GM21528 (cell line): ENCODE results near the gene SSH3.
A peak's percentile ranks its signal among the peaks of the same experiment; 100 is the strongest.

ENCODE experiments used
- ATAC-seq: cut with Tn5 transposase; IDR thresholded peaks from one replicate; pipeline ENCODE4 v1.9.1; 2021; ENCODE audit warnings: mild to moderate bottlenecking, moderate library complexity; ENCODE audit not compliant: unreplicated experiment, low FRiP score

The SSH3 gene

DNA sequence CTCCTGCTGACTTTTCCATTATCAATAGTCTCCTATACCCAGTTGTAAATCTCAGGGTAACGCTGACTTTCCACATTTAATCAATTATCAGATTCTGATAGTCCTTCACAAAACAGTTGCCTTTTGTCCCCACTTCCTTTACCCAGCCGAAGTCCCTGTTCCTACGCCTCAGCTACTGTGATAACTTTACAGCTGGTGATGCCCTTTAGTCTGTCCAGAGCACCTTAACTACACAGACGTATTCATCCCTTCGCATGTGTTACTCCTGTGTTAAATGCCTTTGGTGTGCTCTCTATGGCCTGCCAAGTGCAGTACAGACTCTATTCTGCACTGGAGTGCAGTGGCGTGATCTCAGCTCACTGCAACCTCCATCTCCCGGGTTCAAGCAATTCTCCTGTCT, 20.2 kb downstream of the SSH3 start:
- no peak for ATAC-seq

- ATAC-seq, result no peak
Measured at GRCh38 chr11:67332081-67332691, 28.9 kb downstream of the SSH3 start.

GRCh38 chr11:67337257-67337656, 33.9 kb downstream of the SSH3 start:
- no peak for ATAC-seq

GRCh38 chr11:67344264-67344663, 40.9 kb downstream of the SSH3 start:
- no peak for ATAC-seq

GRCh38 chr11:67345247-67345919, 42.1 kb downstream of the SSH3 start:
- no peak for ATAC-seq

- no peak for ATAC-seq
Measured at GRCh38 chr11:67345920-67346819, 42.8 kb downstream of the SSH3 start.

DNA sequence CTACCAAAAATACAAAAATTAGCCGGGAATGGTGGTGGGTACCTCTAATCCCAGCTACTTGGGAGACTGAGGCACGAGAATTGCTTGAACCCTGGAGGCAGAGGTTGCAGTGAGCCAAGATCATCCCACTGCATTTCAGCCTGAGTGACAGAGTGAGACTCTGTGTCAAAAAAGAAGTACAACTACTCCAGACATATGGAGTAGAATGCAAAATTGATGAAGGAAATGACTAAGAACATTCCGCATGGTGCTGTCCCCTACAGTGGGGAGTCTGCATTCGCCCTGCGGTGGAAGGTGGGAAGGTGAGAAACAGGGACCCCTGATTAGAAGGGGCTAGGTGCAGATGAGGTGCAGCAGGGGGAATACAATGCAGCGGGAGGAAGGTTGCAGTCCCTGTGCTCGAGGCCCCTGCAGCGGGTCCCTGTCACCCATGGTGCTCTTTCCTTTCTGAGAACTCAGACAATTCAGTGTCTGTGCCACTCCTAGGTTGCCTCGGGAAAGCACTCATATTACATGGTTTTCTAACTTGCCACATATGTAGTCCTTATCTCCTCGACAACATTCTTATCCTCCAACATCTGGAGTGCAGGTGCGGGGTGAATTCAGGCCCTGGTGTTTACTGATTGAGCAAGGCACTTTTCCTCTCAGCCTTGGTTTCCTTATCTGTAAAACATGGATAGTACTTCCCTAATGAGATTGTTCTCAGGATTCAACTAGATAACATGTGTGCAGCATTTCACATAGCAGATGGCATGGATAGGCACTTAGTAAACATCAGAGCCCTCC, 44.8 kb downstream of the SSH3 start:
- no peak for ATAC-seq

GRCh38 chr11:67349036-67349435, 45.7 kb downstream of the SSH3 start:
- ATAC-seq, result no peak

- no peak for ATAC-seq
Measured at GRCh38 chr11:67349457-67349856, 46.1 kb downstream of the SSH3 start.

GRCh38 chr11:67349928-67350465, 46.7 kb downstream of the SSH3 start:
- no peak for ATAC-seq

- no peak for ATAC-seq
Measured at GRCh38 chr11:67351275-67352005, 48.1 kb downstream of the SSH3 start.

- ATAC-seq, result no peak
Measured at GRCh38 chr11:67352546-67353316, 49.4 kb downstream of the SSH3 start.

DNA sequence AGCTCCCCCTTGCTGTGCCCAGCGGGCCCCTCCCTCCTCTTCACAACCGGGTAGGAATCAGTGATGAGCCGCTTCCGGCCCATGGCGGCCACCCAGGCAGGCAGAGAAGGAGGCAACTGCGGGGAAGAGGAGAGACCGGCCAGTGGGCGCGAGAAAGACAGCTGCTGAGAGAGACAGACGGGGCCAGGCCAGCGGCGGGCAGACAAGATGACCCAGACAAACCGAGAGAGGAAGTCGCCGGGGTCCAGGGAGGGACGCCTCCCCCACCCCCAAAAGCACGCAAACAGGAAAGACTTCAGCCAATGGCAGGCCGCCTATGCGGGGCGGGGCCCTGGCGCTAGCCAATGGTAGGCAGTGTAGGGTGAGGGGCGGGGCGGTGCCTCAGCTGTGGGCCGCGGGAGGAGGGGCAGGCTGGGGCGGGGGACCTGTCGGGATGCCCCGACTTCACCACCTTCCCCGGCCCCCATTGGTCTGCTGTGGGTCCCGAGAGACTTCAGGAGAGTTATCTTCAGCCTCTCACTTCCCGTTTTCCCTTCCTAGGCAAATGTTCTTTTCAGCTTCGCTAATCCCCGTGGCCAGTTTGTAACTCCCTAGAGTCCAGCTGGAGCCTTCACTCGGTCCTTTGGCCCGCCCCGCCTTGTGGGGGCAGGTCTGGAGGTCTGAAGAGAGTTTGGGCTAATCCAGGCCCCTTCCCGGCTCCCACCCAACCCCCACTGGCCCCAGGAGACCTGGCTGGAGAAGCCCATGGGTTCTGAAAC, 50.2 kb downstream of the SSH3 start, which contains the start of gene POLD4:
POLD4 (minus strand) TSS at position 230 of the 758 bp plus-strand sequence; CDS start at position 83, 147 bp downstream.
- ATAC-seq, result peak; percentile 69

- ATAC-seq, result no peak
Measured at GRCh38 chr11:67354075-67355022, 51.0 kb downstream of the SSH3 start.

- ATAC-seq, result no peak
Measured at GRCh38 chr11:67355023-67355793, 51.9 kb downstream of the SSH3 start.

DNA sequence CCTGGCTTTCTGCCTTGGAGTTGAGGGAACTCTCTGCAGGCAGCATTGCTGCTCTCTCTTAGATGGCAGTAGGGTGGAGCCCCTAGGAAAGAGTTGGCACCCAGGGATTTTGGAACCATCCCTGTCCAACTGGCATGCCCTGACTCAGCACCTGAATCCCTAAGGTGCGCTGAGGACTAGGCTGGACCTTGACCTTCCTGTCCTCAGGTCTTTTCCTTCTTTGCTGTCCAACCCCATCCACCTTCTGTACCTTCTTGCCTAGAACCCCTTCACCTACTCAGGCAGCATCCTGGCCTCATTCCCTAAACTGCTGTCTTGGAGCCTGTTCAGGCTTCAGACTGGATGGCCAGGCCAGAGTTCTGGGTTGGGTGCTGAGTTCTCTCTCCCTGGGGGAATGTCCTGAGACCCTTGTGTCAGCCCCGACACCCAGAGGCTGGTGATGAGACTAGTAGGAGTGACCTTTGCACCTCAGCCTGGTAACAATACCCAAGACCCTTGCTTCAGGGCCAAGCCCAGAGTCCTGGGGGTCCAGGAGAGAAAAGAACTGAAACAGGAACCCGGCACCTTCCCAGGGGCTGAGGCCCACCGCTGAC, 52.6 kb downstream of the SSH3 start:
- no peak for ATAC-seq
